Body of pancreas (tissue), 4 donors: Measurements from ENCODE around the gene ADRM1. TPM values are rescaled to one million over a fixed set of nuclear protein-coding genes. Genes with fewer than 3 reads are reported as not detected.

ENCODE experiments used
- ATAC-seq: fragments of 150-250 bp; one replicate; pipeline ENCODE4 v1.9.1; 2016
- DNase-seq, 4 donors: peaks; one replicate each; pipeline ENCODE4 v3.0.0-alpha.2; 2019
- H3K27ac ChIP-seq, 4 donors: fragments of 200-600 bp; sonication (generic); 1 replicate in 3 of 4; 2 replicates in 1 of 4; pipeline versions ENCODE4 v1.5.1 to v1.6.1; 2016 to 2019; ENCODE audit warnings: mild to moderate bottlenecking in 1 of 4, mixed read lengths in 1 of 4, moderate library complexity in 1 of 4
- H3K27me3 ChIP-seq, 2 donors: fragments of 200-600 bp; sonication (generic); one replicate each; pipeline ENCODE4 v1.6.0; 2016; ENCODE audit warnings: mild to moderate bottlenecking in 1 of 2
- H3K36me3 ChIP-seq, 2 donors: fragments of 200-600 bp; sonication (generic); replicated peaks in 1 of 2; 2 replicates each; pipeline ENCODE4 v1.5.1; 2016; ENCODE audit warnings: low read depth in 2 of 2; ENCODE audit not compliant: insufficient read depth in 1 of 2
- H3K4me1 ChIP-seq: fragments of 200-600 bp; sonication (generic); one replicate; pipeline ENCODE4 v1.6.0; 2016
- H3K4me3 ChIP-seq, 2 donors: fragments of 200-600 bp; sonication (generic); 1 replicate in 1 of 2; 2 replicates in 1 of 2; pipeline ENCODE4 v1.5.1; 2016 to 2019
- H3K9me3 ChIP-seq, 3 donors: fragments of 200-600 bp; sonication (generic); 1 replicate in 2 of 3; 2 replicates in 1 of 3; pipeline ENCODE4 v1.5.1; 2016
- POLR2A ChIP-seq, 3 donors: fragments of 450-650 bp; IDR thresholded peaks; one replicate each; pipeline ENCODE4 v1.6.1; 2016; ENCODE audit warnings: antibody characterized with exemption in 3 of 3, mild to moderate bottlenecking in 2 of 3
- WGBS, 2 donors: methylation state at CpG; one replicate each; pipeline ENCODE4 v1.1.5; 2017; 5-methylcytosine and 5-hydroxymethylcytosine counted together
- intact Hi-C: fragments of 100-400 bp; cut with DNase I; formaldehyde crosslinking; loops from one replicate; pipeline ENCODE4 v1.15.1; 2023
- total RNA-seq, 2 donors: library from RNA; depleted of rRNA; stranded (reverse); fragments of >200 nt; gene quantifications; one replicate each; pipeline ENCODE4 v1.1.0, GENCODE V29; 2016
- TF ChIP-seq, protein P1 (sequence below), 7 experiments: fragments of 450-650 bp in 4 of 7; fragments of 200-600 bp in 3 of 7; sonication (generic) in 3 of 7; IDR thresholded peaks; one replicate each; pipeline ENCODE4 v1.5.1; 2016 to 2019; ENCODE audit warnings: antibody characterized with exemption in 7 of 7

The ADRM1 gene
- total RNA-seq, 2 donors from 2014 or later = 79.9 to 104 TPM

DNA sequence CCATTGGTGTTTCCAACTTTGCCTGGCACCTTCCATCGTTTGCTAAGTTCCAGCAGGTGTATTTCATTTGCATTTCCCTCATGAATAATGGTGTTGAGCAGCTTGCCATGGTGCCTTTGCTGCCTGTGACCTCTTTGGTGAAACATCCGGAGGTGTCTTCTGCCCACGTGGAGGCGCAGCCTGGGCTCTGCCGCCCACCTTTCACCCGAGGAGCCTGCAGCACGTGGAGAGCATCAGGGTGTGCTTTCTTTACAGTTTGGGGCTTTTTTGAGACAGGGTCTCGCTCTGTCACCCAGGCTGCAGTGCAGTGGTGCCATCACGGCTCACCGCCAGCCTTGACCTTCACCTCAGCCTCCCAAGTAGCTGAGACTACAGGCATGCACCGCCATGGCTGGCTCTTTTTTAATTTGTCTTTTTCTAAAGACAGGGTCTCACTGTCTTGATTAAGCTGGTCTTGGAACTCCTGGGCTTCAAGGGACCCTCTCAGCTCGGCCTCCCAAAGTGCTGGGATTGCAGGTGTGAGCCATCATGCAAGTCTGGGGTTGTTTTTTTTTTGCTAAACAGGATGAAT, 3.0 kb upstream of the ADRM1 start:
- Histone ChIP-seq H3K27ac (peak overlapping the region in 2 of 4 donors; percentile 13 to 28), H3K27me3 (no peaks in the 10 kb centered on the region), H3K4me1 (peaks cover 47% of the 10 kb centered on the region), H3K36me3 (peaks cover 0 to 3% of the 10 kb centered on the region in 2 donors), H3K9me3 (no peaks in the 10 kb centered on the region), H3K4me3 (no peak overlapping the region)
- intact Hi-C loops = loop anchor here (10.0 kb wide), 1 partner anchor 55 kb away; no protein-coding TSS in a partner anchor
- DNase-seq (no peak), ATAC-seq (no peak)
- TF ChIP-seq POLR2A (IDR thresholded peaks at IDR 0.05) = no peak
- TF ChIP-seq, protein P1, sequence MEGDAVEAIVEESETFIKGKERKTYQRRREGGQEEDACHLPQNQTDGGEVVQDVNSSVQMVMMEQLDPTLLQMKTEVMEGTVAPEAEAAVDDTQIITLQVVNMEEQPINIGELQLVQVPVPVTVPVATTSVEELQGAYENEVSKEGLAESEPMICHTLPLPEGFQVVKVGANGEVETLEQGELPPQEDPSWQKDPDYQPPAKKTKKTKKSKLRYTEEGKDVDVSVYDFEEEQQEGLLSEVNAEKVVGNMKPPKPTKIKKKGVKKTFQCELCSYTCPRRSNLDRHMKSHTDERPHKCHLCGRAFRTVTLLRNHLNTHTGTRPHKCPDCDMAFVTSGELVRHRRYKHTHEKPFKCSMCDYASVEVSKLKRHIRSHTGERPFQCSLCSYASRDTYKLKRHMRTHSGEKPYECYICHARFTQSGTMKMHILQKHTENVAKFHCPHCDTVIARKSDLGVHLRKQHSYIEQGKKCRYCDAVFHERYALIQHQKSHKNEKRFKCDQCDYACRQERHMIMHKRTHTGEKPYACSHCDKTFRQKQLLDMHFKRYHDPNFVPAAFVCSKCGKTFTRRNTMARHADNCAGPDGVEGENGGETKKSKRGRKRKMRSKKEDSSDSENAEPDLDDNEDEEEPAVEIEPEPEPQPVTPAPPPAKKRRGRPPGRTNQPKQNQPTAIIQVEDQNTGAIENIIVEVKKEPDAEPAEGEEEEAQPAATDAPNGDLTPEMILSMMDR (IDR thresholded peaks at IDR 0.05) = no peak
- WGBS, 2 donors = 80 to 86% methylated on average over 10 to 12 of the region's 12 CpGs

DNA sequence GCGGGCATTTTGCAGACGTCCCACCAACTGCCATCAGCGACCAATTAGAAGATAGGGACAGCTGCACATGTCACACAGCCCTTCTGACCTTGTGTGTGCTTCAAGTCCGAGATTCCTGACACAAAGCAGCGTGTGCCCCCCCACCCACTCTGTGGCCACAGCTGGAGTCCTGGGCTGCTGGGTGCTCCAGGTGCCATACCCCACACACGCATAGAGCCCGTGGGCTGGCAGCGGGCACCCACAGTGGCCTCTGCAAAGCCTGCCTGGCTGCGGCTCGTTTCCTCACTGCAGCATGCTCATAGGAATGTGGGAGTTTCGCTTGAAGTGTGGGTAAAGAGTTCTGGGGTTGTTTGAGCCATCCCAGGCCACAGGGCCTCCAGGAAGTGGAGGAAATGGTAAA, 2.5 kb upstream of the ADRM1 start:
- DNase-seq = no peak

DNA sequence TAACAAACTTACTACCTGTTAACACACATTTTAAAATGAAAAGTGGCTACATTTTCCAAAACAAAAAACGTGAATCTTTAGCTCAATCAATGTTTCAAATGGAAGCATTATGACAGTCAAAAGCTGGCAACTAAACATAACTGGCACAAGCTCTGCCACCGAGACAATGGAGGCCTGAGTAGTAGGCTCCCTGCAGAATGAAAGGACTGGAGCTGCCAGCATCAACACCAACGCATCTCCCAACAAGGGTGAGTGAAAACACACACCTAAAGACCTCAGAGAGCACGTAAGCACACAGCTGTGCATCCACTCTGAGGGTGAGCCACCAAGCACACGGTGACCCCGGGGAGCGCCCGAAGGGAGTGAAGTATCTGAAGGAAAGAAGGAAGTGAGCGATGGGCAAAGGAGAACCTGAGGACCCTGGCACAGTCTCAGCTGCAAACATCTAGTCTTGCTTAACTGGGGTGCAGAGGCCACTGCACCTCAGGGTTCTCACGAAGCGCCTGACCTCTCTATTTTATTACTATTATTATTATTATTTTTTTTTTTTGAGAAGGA, 1.6 kb upstream of the ADRM1 start:
- DNase-seq (no peak), ATAC-seq (no peak)
- Histone ChIP-seq H3K27ac (peak overlapping the region in 1 of 4 donors; percentile 99), H3K36me3 (peaks cover 0 to 2% of the 10 kb centered on the region in 2 donors), H3K9me3 (no peaks in the 10 kb centered on the region), H3K4me3 (no peak overlapping the region), H3K4me1 (peaks cover 61% of the 10 kb centered on the region), H3K27me3 (no peaks in the 10 kb centered on the region)
- TF ChIP-seq, protein P1 (IDR thresholded peaks at IDR 0.05) = no peak
- TF ChIP-seq POLR2A (IDR thresholded peaks at IDR 0.05) = no peak
- 86 to 87% methylated on average over 11 of the region's 11 CpGs for WGBS, 2 donors
- intact Hi-C loops = no loop called here

More for the DNA sequence above, 2.5 kb upstream of the ADRM1 start:
- Histone ChIP-seq H3K4me3 (no peak overlapping the region), H3K4me1 (peaks cover 52% of the 10 kb centered on the region), H3K27me3 (no peaks in the 10 kb centered on the region), H3K36me3 (peaks cover 0 to under 1% of the 10 kb centered on the region in 2 donors), H3K9me3 (no peaks in the 10 kb centered on the region), H3K27ac (no peak overlapping the region)
- ATAC-seq = no peak
- intact Hi-C loops = no loop called here
- TF ChIP-seq, protein P1 (IDR thresholded peaks at IDR 0.05) = no peak
- TF ChIP-seq POLR2A (IDR thresholded peaks at IDR 0.05) = no peak
- WGBS, 2 donors = 60 to 76% methylated on average over 1 to 11 of the region's 11 CpGs

DNA sequence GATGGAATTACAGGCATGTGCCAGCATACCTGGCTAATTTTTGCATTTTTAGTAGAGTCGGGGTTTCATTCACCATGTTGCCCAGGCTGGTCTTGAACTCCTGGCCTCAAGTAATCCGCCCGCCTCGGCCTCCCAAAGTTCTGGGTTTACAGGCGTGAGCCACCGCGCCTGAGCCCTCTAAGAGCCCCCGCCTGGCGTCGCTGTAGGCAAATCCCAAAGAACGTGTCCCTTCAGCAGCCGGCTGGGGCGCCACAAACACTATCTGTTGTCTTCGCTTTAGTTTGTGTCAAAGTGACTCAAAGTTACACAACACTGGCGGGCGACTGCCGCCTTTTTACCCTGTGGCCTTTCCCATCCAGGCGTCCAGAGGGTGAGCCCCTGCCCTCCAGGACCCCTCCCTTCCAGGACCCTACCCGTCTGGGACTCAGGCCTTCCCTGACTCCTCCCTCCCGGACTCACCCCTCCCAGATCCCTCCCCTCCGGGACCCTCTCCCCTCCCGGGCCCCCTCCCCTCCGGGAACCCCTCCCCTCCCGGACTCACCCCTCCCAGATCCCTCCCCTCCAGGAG, 940 bp upstream of the ADRM1 start:
- Histone ChIP-seq H3K4me1 (peaks cover 64% of the 10 kb centered on the region), H3K36me3 (peaks cover 4 to 5% of the 10 kb centered on the region in 2 donors), H3K4me3 (peak overlapping the region; percentile 12 to 60), H3K9me3 (no peaks in the 10 kb centered on the region), H3K27ac (peak overlapping the region; percentile 97 to 99 (median 98)), H3K27me3 (no peaks in the 10 kb centered on the region)
- ATAC-seq = peak; percentile 64
- peak; percentile 18 to 79 (median 71) for TF ChIP-seq POLR2A (IDR thresholded peaks at IDR 0.05)
- TF ChIP-seq, protein P1 (IDR thresholded peaks at IDR 0.05) = peak; percentile 72 to 98 (median 96)
- peak; percentile 93 to 96 (median 94) for DNase-seq
- WGBS, 2 donors = 3 to 4% methylated on average over 22 to 24 of the region's 24 CpGs
- intact Hi-C loops = no loop called here
